IPS DF 6.9 (cell line): ENCODE measurements around the gene EFCAB6.

Source experiments
- DNase-seq: peaks from one replicate; pipeline ENCODE4 v3.0.0-alpha.2; 2013; ENCODE audit warnings: low read depth, low spot score
- H3K27ac ChIP-seq: one replicate; pipeline ENCODE4 v1.5.1; 2013; ENCODE audit warnings: low read length, control low read depth
- H3K27me3 ChIP-seq: 2 replicates; pipeline ENCODE4 v1.6.1; 2013; ENCODE audit warnings: mild to moderate bottlenecking, low read length; ENCODE audit not compliant: control insufficient read depth, insufficient read depth
- H3K36me3 ChIP-seq: 2 replicates; pipeline ENCODE4 v1.6.1; 2013; ENCODE audit warnings: low read length; ENCODE audit not compliant: control insufficient read depth, insufficient read depth
- H3K4me1 ChIP-seq: 2 replicates; pipeline ENCODE4 v1.6.1; 2013; ENCODE audit warnings: low read length; ENCODE audit not compliant: control insufficient read depth, insufficient read depth
- H3K4me3 ChIP-seq: 2 replicates; pipeline ENCODE4 v1.5.1; 2013; ENCODE audit warnings: mild to moderate bottlenecking, low read length
- H3K9me3 ChIP-seq: 2 replicates; pipeline ENCODE4 v1.6.1; 2013; ENCODE audit warnings: low read length, inconsistent platforms; ENCODE audit not compliant: control insufficient read depth, insufficient read depth
- WGBS: extraction: QIAGEN DNeasy Blood & Tissue Kit; methylation state at CpG from one replicate; pipeline ENCODE4 v1.1.7; 2013; ENCODE audit warnings: mixed read lengths, missing lambda C conversion rate; ENCODE audit not compliant: insufficient read length, insufficient coverage; 5-methylcytosine and 5-hydroxymethylcytosine counted together

Gene EFCAB6

GRCh38 chr22:43630451-43630850 is 181.7 kb downstream of the EFCAB6 start:
- H3K27ac ChIP-seq: no peak overlapping the region
- peaks cover 3% of the 10 kb centered on the region for H3K4me1 ChIP-seq
- no peaks in the 10 kb centered on the region; the same call in 1 of the 2 replicates for H3K36me3 ChIP-seq
- H3K4me3 ChIP-seq: no peak overlapping the region
- no peaks in the 10 kb centered on the region for H3K27me3 ChIP-seq
- no peaks in the 10 kb centered on the region for H3K9me3 ChIP-seq
- WGBS: no CpG with 5 or more reads among the region's 12 CpGs
- no peak for DNase-seq

GRCh38 chr22:43628250-43628649 is 183.9 kb downstream of the EFCAB6 start:
- WGBS: no CpG with 5 or more reads among the region's 16 CpGs
- no peak for DNase-seq
- H3K27ac ChIP-seq: no peak overlapping the region
- no peak overlapping the region for H3K4me3 ChIP-seq
- H3K9me3 ChIP-seq: no peaks in the 10 kb centered on the region
- no peaks in the 10 kb centered on the region for H3K36me3 ChIP-seq
- H3K27me3 ChIP-seq: no peaks in the 10 kb centered on the region
- peaks cover 3% of the 10 kb centered on the region for H3K4me1 ChIP-seq

- no peaks in the 10 kb centered on the region for H3K27me3 ChIP-seq
- no peak overlapping the region for H3K27ac ChIP-seq
- H3K36me3 ChIP-seq: no peaks in the 10 kb centered on the region
- H3K9me3 ChIP-seq: no peaks in the 10 kb centered on the region
- WGBS: no CpG with 5 or more reads among the region's 13 CpGs
- no peak overlapping the region for H3K4me3 ChIP-seq
- DNase-seq: no peak
- H3K4me1 ChIP-seq: peaks cover 3% of the 10 kb centered on the region
Measured at GRCh38 chr22:43627485-43628213, 184.5 kb downstream of the EFCAB6 start.

GRCh38 chr22:43625242-43625641 is 186.9 kb downstream of the EFCAB6 start:
- Histone ChIP-seq H3K36me3 (no peaks in the 10 kb centered on the region), H3K4me1 (peaks cover 3% of the 10 kb centered on the region), H3K27ac (no peak overlapping the region), H3K9me3 (no peaks in the 10 kb centered on the region), H3K4me3 (no peak overlapping the region), H3K27me3 (no peaks in the 10 kb centered on the region)
- no peak for DNase-seq
- WGBS: no CpG with 5 or more reads among the region's 10 CpGs

- Histone ChIP-seq H3K9me3 (no peaks in the 10 kb centered on the region), H3K4me3 (no peak overlapping the region), H3K4me1 (peaks cover 3% of the 10 kb centered on the region), H3K27ac (no peak overlapping the region), H3K36me3 (no peaks in the 10 kb centered on the region), H3K27me3 (no peaks in the 10 kb centered on the region)
- DNase-seq: no peak
- WGBS: no CpG with 5 or more reads among the region's 15 CpGs
Measured at GRCh38 chr22:43624144-43624998, 187.7 kb downstream of the EFCAB6 start.

- no peaks in the 10 kb centered on the region; the same call in 1 of the 2 replicates for H3K4me1 ChIP-seq
- WGBS: no CpG with 5 or more reads among the region's 4 CpGs
- no peaks in the 10 kb centered on the region for H3K36me3 ChIP-seq
- H3K4me3 ChIP-seq: no peak overlapping the region
- H3K27ac ChIP-seq: no peak overlapping the region
- H3K27me3 ChIP-seq: no peaks in the 10 kb centered on the region
- no peak for DNase-seq
- no peaks in the 10 kb centered on the region for H3K9me3 ChIP-seq
Measured at GRCh38 chr22:43622886-43623285, 189.2 kb downstream of the EFCAB6 start.

- H3K4me1 ChIP-seq: no peaks in the 10 kb centered on the region
- no peaks in the 10 kb centered on the region for H3K27me3 ChIP-seq
- H3K36me3 ChIP-seq: no peaks in the 10 kb centered on the region
- H3K9me3 ChIP-seq: no peaks in the 10 kb centered on the region
- no peak overlapping the region for H3K27ac ChIP-seq
- WGBS: no CpG with 5 or more reads among the region's 3 CpGs
- DNase-seq: no peak
- no peak overlapping the region for H3K4me3 ChIP-seq
Measured at GRCh38 chr22:43620197-43620596, 191.9 kb downstream of the EFCAB6 start.

GRCh38 chr22:43618517-43618916 is 193.6 kb downstream of the EFCAB6 start:
- no peaks in the 10 kb centered on the region for H3K9me3 ChIP-seq
- H3K4me1 ChIP-seq: no peaks in the 10 kb centered on the region
- no peak for DNase-seq
- no CpG with 5 or more reads among the region's 4 CpGs for WGBS
- peaks cover 2% of the 10 kb centered on the region; the same call in 1 of the 2 replicates for H3K27me3 ChIP-seq
- no peaks in the 10 kb centered on the region for H3K36me3 ChIP-seq
- H3K27ac ChIP-seq: no peak overlapping the region
- H3K4me3 ChIP-seq: no peak overlapping the region

- Histone ChIP-seq H3K4me3 (no peak overlapping the region), H3K36me3 (no peaks in the 10 kb centered on the region), H3K9me3 (no peaks in the 10 kb centered on the region), H3K27ac (no peak overlapping the region), H3K27me3 (peaks cover 2% of the 10 kb centered on the region; the same call in 1 of the 2 replicates), H3K4me1 (no peaks in the 10 kb centered on the region)
- no peak for DNase-seq
- WGBS: no CpG with 5 or more reads among the region's 3 CpGs
Measured at GRCh38 chr22:43616645-43617044, 195.5 kb downstream of the EFCAB6 start.

GRCh38 chr22:43600265-43600664 is 211.8 kb downstream of the EFCAB6 start:
- no peak overlapping the region for H3K4me3 ChIP-seq
- no peaks in the 10 kb centered on the region for H3K4me1 ChIP-seq
- H3K36me3 ChIP-seq: no peaks in the 10 kb centered on the region
- DNase-seq: no peak
- no peak overlapping the region for H3K27ac ChIP-seq
- WGBS: no CpG with 5 or more reads among the region's 9 CpGs
- no peaks in the 10 kb centered on the region for H3K27me3 ChIP-seq
- no peaks in the 10 kb centered on the region for H3K9me3 ChIP-seq
